NCI-H510A (cell line): ENCODE results near the gene NCK1.
"Not testable (repeated sequence)": the region's sequence is repeated elsewhere in the genome, so short reads cannot be mapped to it uniquely, and the experiment has no call there.

ENCODE experiments used
- DNase-seq: peaks from one replicate; lab custom pipeline; 2025; lab: John Stamatoyannopoulos, UW

The NCK1 gene

DNA sequence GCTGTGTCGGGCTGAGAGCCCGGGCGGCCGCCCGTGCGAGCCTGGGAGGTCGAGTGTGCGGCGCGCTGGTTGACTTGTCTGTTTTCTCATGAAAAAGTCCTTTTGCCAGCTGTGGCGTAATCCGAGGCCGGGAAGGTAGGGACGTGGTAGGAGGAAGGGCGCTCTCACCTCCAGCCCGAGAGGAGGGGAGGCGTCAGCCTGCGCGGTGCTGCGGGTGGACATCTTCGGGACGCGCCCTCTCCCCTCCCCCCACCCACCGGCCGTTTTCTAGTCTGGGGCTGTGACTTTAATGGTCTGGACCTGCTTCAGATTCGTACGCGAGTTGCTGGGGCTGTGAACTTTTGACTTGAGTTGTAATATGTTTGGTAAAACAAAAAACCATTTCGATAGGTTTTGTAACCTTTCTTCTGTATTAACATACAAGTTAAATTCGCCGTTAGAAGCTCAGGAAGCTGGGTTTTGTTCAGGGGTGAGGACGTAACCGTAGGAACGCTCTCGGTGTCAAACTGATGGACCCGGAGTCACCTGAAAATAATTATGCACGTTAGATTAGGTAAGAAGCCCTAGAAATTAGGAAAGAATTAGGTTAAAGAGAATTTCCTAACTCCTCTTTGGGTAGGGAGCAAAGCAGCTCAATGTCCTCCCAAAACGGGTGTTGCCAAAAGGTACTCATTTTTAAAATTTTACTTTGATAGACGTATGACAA is 762 bp downstream of the NCK1 start:
- DNase-seq, result peak; percentile 20

- no peak for DNase-seq
Measured at GRCh38 chr3:136869282-136869681, 7.3 kb downstream of the NCK1 start.

- DNase-seq, result not testable (repeated sequence)
Measured at GRCh38 chr3:136872258-136872657, 10.2 kb downstream of the NCK1 start.

DNA sequence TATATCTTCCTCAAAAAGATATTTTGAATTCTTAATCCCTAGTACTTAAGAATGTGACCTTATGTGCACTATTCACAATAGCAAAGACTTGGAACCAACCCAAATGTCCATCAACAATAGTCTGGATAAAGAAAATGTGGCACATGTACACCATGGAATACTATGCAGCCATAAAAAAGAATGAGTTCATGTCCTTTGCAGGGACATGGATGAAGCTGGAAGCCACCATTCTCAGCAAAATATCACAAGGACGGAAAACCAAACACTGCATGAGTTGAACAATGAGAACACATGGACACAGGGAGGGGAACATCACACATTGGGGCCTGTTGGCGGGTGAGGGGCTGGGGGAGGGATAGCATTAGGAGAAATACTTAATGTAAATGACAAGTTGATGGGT is 17.5 kb downstream of the NCK1 start:
- not testable (repeated sequence) for DNase-seq

DNA sequence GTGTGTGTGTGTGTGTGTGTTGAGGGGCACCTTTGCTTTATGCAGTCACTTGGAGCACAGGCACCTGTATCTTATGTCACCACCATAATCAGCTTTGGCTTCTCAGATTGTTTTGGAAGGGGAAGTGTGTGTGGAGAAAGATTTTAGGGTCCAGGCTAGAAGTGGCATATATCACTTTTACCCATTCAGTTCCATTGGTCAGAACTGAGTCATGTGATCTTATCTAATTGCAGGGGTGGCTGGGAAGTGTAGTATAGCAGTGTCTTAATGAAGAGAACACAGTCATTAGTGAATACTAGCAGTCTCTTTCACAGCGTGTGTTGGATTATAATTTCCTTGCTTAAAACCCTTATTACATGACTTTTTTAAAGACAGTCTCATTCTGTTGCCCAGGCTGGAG is 20.6 kb downstream of the NCK1 start:
- DNase-seq, result no peak

- DNase-seq, result no peak
Measured at GRCh38 chr3:136883967-136884720, 22.1 kb downstream of the NCK1 start.

DNA sequence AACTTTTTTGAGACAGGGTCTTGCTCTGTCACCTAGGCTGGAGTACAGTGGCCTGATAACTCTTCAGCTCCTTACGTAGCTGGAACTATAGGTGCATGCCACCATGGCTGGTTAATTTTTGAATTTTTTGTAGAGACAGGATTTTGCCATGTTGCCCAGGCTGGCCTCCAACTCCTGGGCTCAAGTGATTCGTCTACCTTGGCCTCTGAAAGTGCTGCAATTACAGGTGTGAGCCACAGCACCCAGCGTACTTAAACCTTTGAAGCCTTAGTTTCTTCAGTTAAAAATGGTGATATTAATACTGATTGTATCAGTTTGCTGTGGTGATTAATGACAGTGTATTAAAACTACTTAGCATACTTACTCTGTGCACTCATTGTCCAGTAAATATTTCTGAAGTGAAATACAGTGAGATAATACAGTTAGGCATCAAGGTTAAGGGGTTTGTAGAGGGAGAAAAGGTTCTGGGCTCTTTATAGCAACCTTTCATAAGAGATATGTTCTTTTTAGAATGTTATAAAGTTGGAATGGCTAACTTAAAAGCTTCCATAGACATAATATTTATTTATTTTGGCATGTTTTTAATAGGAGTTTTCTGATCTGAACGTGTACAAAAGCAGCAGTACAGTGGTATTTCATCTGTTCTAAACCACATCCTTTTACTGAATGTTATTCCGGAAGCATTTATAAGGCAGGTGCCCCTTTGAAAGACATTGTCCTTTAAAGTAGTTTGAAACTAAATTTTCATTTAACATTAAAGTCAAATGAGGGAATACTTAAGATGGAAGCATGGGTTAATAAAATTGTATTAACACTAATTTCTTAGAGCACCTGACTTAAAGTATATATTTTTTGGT is 23.6 kb downstream of the NCK1 start:
- DNase-seq, result no peak

DNA sequence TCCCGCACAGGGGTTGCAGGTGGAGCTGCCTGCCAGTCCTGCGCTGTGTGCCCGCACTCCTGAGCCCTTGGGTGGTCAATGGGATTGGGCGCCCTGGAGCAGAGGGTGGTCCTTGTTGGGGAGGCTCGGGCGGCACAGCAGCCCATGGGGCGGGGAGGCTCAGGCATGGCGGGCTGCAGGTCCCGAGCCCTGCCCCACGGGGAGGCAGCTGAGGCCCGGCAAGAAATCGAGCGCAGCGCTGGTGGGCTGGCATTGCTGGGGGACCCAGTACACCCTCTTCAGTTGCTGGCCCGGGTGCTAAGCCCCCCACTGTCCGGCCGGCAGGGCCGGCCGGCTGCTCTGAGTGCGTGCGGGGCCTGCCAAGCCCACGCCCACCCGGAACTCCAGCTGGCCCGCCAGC is 27.9 kb downstream of the NCK1 start:
- DNase-seq, result no peak

DNA sequence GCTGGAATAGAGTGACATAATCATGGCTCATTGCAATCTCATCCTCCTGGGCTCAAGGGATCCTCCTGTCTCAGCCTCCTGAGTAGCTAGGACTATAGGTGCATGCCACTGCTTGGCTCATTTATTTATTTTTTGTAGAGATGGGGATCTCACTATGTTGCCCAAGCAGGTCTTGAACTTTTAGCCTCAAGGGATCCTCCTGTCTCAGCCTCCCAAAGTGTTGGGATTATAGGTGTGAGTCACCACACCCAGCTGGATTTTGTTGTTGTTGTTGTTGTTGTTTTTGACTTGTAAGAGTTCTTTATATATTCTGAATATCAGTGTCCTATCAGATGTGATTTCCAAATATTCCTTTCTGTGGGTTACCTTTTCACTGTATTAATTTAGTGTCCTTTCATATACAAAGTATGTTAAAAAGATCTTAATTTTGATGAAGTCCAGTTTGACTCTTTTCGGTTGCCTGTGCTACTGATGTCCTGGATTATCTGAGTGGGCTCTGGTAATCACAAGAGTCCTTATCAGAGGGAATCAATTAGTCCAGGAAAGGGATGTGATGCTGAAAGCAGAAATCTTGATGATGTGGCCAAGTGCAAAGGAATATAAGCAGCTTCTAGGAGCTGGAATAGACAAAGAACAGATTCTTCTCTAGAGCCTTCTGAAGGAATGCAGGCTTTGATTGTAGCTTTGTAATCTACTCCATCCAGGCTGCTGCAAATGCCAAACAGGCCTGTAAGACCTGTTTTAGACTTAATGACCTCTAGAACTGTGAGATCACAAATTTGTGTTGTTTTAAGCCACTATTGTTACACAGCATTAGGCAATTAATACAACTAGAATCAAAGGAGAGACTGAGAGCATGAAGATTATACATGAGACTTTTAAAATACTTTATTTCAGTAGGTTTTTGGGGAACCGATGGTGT is 30.2 kb downstream of the NCK1 start:
- DNase-seq, result no peak

DNA sequence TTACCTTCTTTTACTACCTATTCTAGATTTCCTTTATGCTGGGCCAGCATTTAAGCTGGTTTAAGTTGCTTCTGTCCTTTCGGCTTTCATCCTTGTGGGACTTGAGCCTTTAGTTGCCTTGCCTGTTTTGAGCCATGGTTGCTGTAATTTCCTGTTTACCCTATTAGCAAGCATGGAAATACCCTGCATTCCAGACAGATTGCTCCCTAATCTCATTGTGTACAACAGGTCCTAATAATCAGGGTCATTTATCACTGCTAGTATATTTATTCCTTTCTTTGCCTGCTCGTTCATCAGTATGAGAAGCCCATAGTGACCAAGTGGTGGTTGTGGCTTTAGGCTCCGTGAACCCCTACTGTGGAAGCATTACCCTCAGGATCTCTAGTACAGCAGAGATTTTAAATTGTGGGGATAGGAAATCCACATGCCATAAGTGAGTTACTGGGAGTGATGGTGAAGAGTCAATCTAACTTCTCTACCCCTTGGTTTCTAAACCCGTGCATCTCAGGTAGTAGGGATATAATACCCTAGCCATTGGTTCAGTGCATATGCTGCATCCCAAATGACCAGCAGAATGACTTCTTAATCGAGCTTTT is 31.9 kb downstream of the NCK1 start:
- no peak for DNase-seq

- DNase-seq, result not testable (repeated sequence)
Measured at GRCh38 chr3:136897171-136897570, 35.2 kb downstream of the NCK1 start.

DNA sequence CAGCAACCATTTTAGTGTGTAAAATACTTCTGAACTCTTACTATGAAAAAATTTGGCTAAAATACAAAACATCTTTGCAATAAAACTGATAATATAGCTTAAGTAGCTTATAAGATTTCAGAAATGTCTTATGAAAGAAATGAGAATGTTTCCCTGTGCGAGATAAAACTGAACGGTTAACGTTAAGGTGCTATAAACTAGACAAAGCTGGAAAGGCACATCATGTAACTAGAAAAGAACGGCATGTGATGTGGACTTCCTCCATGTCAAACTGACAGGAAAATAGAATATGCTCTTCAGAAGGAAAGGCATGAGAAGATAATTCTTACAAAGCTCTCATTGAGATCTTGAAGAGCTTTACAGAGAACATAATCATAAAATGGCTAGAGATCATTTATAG is 36.5 kb downstream of the NCK1 start:
- DNase-seq, result no peak

- DNase-seq, result no peak
Measured at GRCh38 chr3:136898954-136899353, 36.9 kb downstream of the NCK1 start.

GRCh38 chr3:136899622-136900158 is 37.7 kb downstream of the NCK1 start:
- no peak for DNase-seq

DNA sequence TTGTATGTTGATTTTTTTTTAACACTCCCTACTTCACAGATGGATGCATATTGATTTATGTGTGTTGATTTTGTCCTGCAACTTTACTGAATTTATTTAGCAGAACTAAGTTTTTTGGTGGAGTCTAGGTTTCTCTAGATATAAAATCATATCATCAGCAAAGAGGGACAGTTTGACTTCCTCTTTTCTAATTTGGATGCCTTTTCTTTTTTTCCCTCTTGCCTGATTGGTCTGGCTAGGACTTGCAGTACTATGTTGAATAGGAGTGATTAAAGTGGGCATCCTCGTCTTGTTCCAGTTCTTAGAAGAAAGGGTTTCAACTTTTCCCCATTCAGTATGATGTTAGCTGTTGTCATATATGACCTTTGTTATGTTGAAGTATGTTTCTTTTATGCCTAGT is 38.7 kb downstream of the NCK1 start:
- not testable (repeated sequence) for DNase-seq

- DNase-seq, result no peak
Measured at GRCh38 chr3:136901391-136901790, 39.4 kb downstream of the NCK1 start.

DNA sequence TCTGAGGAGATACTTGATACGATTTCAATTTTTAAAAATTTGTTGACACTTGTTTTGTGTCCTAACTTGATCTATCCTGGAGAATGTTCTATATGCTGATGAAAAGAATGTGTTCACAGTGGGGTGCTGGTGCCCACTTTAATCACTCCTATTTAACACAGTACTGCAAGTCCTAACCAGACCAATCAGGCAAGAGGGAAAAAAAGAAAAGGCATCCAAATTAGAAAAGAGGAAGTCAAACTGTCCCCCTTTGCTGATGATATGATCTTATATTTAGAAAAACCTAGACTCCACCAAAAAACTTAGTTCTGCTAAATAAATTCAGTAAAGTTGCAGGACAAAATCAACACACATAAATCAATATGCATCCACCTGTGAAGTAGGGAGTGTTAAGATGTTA is 40.5 kb downstream of the NCK1 start:
- DNase-seq, result not testable (repeated sequence)

- no peak for DNase-seq
Measured at GRCh38 chr3:136903899-136904298, 41.9 kb downstream of the NCK1 start.

DNA sequence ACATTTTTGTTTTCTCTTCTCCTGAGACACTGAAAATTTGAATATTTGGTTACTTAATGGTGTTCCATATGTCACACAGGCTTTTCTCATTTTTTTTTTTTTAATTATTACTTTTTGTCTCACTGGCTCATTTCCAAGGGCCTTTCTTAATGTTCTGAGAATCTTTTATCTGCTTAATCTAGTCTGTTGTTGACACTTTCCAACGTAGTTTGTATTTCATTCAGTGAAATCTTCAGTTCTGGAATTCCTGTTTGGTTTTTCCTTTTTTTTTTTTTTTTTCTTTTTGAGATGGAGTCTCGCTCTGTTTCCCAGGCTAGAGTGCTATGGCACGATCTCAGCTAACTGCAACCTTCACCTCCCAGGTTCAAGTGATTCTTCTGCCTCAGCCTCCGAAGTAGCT is 42.7 kb downstream of the NCK1 start:
- no peak for DNase-seq

DNA sequence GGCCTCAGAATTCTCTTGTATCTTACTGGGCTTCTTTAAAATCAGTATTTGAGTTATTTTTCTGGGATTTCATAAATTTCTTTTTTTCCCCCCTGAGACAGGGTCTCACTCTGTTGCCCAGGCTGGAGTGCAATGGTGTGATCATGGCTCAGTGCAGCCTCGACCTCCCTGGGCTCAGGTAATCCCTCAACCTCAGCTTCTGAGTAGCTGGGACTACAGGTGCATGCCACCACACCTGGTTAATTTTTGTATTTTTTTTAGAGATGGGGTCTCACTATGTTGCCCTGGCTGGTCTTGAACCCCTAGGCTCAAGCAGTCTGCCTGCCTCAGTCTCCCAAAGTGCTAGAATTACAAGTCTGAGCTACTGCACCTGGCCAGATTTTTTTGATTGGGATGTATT is 43.5 kb downstream of the NCK1 start:
- no peak for DNase-seq

DNA sequence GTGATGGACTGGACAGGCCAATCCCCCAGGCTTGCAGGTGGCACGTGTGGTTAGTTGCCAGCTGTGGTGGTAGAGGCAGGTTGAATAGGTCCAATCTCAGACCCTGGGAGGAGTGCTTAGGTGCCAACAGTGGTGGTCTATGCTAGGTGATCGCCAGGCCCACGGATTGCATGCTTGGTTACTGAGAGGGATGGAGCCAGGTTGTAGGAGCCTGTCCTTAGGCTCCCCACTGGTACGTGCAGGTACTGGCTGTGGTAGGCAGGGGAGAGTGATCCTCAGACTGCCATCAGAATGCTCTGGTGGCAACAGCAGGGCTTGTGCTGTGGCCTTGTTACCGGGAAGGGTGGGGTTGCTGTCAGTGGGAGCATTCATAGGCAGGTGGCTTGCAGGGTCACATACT is 44.7 kb downstream of the NCK1 start:
- no peak for DNase-seq
